IPS-20b (cell line): ENCODE measurements around the gene SUGT1.

Source experiments
- H3K27ac ChIP-seq: one replicate; pipeline ENCODE4 v1.5.1; 2013; ENCODE audit warnings: low read length
- H3K27me3 ChIP-seq: 2 replicates; pipeline ENCODE4 v1.6.1; 2013; ENCODE audit warnings: mild to moderate bottlenecking, low read length, inconsistent platforms; ENCODE audit not compliant: insufficient read depth
- H3K36me3 ChIP-seq: 2 replicates; pipeline ENCODE4 v1.6.1; 2013; ENCODE audit warnings: low read depth, mild to moderate bottlenecking, inconsistent platforms, low read length, moderate library complexity; ENCODE audit not compliant: insufficient read depth
- H3K4me1 ChIP-seq: 2 replicates; pipeline ENCODE4 v1.6.1; 2013; ENCODE audit warnings: mild to moderate bottlenecking, control low read depth, inconsistent platforms, low read length, moderate library complexity; ENCODE audit not compliant: insufficient read depth
- H3K4me3 ChIP-seq: 2 replicates; pipeline ENCODE4 v1.5.1; 2013; ENCODE audit warnings: mild to moderate bottlenecking, low read length, inconsistent platforms
- H3K9ac ChIP-seq: 2 replicates; pipeline ENCODE4 v1.6.1; 2013; ENCODE audit warnings: low read depth, mild to moderate bottlenecking, inconsistent platforms, low read length, moderate library complexity
- H3K9me3 ChIP-seq: 2 replicates; pipeline ENCODE4 v1.6.1; 2013; ENCODE audit warnings: mild to moderate bottlenecking, low read depth, low read length, inconsistent platforms; ENCODE audit not compliant: insufficient read depth

SUGT1 gene

DNA sequence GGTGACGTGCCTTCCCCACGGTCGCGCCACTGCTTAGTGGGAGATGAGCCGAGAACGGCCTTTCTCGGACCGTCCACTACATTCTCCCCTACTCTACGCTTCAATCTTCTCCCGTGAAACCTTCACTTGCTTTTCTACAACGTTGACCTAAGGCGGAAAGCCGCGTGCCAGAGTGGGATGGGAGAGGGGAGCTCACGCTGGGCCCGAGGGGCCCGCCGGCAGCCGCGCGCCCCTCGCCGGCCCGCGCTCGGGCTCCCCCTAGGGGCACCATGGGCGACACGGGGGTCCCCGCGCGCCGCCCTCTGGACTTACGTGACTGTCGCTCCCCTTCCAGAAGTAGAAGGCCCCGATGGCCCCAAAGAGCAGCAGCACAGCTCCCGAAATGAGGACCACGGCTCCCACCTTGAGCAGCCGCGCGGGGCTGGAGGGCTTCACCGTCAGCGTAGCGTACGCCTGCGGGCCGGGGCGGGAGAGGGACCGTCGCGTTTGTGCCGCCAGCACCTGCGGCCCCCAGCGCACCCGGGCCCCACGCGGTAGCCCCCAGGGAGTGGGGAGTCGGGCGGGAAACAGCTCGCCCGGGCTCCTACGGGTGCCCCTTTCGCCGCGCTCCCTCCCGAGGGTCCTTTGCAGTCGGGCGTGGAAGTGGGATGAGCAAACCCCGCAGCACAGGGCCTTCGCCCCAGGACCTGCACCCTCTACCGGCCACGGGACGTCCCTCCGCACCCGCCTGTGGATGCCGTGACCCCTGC is 86.3 kb downstream of the SUGT1 start:
- Histone ChIP-seq H3K27ac (peak overlapping the region; percentile 22), H3K9me3 (no peaks in the 10 kb centered on the region), H3K4me3 (peak overlapping the region; percentile 86), H3K4me1 (peaks cover 32% of the 10 kb centered on the region; the same call in 1 of the 2 replicates), H3K9ac (peak overlapping the region; percentile 83), H3K27me3 (peaks cover 22% of the 10 kb centered on the region), H3K36me3 (peaks cover 9% of the 10 kb centered on the region; the same call in 1 of the 2 replicates)

DNA sequence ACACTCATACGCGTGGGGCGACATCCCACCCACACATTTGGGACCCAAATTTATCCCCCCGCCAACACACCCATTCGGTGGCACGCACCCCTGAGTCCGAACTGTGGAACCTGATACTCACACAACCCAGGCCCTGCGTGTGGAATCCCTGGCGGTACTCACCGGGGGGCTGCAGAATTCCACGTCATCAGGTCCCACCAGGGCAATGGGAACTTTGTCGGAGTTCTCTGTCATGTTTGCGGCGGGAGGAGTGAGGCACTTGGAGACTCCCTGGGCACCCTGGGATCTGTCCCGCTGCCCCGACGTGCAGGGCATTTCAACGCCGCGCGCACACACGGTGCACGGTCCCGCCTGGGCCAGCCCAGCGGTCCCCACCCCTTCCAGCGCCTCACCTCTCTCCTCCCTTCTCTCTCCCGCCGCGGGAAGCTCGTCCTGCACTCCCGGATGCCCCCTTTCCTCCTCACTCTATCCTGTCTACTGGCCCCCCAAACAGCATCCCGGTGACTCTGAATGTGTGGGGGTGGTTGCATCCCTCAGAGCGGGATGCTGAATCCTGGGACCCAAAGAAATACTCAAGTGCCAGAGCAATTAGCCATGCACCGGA is 86.9 kb downstream of the SUGT1 start, which contains the start of gene CNMD:
Gene CNMD, minus strand, starts transcription at position 353 of the 604 bp plus-strand sequence. Its CDS starts 119 bp downstream, at position 234.
- Histone ChIP-seq H3K4me1 (peaks cover 32% of the 10 kb centered on the region; the same call in 1 of the 2 replicates), H3K9ac (peak within 1 kb of the TSS; percentile 83), H3K27ac (peak within 1 kb of the TSS; percentile 22), H3K27me3 (peaks cover 22% of the 10 kb centered on the region), H3K36me3 (peaks cover 5% of the 10 kb centered on the region; the same call in 1 of the 2 replicates), H3K4me3 (peak within 1 kb of the TSS; percentile 86), H3K9me3 (no peaks in the 10 kb centered on the region)

GRCh38 chr13:52743569-52743968 is 90.9 kb downstream of the SUGT1 start:
- Histone ChIP-seq H3K4me3 (no peak overlapping the region), H3K9me3 (no peaks in the 10 kb centered on the region), H3K27me3 (peaks cover 22% of the 10 kb centered on the region), H3K4me1 (peaks cover 12% of the 10 kb centered on the region; the same call in 1 of the 2 replicates), H3K9ac (no peak overlapping the region), H3K36me3 (no peaks in the 10 kb centered on the region), H3K27ac (no peak overlapping the region)

DNA sequence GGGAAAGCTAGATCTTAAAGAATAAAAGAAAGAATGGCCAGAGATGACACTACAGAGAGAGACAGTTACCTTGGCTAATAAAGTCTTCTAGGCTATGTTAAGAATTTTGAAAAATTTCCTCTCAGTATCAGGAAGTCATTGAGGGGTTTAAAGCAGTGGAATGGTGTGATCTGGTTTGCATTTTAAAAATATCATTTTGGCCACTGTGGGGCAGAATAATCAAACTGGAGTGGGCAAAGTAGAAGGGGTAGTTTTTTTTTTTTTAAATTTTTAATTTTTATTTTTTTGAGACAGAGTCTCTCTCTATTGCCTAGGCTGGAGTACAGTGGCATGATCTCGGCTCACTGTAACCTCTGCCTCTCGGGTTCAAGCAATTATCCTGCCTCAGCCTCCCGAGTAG is 91.4 kb downstream of the SUGT1 start:
- Histone ChIP-seq H3K4me3 (no peak overlapping the region), H3K9ac (no peak overlapping the region), H3K36me3 (no peaks in the 10 kb centered on the region), H3K9me3 (no peaks in the 10 kb centered on the region), H3K4me1 (peaks cover 12% of the 10 kb centered on the region; the same call in 1 of the 2 replicates), H3K27me3 (peaks cover 22% of the 10 kb centered on the region), H3K27ac (no peak overlapping the region)

GRCh38 chr13:52744842-52745375 is 92.3 kb downstream of the SUGT1 start:
- Histone ChIP-seq H3K36me3 (no peaks in the 10 kb centered on the region), H3K9me3 (no peaks in the 10 kb centered on the region)

DNA sequence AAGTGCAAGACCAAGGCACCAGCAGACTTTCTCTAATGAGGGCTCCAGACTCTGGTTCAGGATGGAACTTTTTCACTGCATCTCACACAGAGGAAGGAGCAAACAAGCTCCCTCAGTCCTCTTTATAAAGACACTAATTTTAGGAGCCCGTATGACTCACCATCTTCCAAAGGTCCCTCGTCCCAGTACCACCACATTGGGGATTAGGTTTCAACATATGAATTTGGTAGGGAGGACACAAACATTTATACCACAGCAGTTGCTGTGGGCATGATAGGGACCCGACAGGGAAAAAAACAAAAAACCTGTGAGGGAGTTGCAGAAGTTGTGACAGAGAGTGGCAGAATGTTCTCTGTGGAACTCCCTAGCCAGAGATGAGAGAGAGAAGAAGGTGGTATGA is 93.5 kb downstream of the SUGT1 start:
- Histone ChIP-seq H3K27ac (no peak overlapping the region), H3K27me3 (peaks cover under 1% of the 10 kb centered on the region; the same call in 1 of the 2 replicates), H3K4me3 (no peak overlapping the region), H3K9me3 (no peaks in the 10 kb centered on the region), H3K9ac (no peak overlapping the region), H3K36me3 (no peaks in the 10 kb centered on the region), H3K4me1 (no peaks in the 10 kb centered on the region; the same call in 1 of the 2 replicates)

More at GRCh38 chr13:52744842-52745375, 92.3 kb downstream of the SUGT1 start:
- H3K27ac ChIP-seq: no peak overlapping the region
- H3K4me1 ChIP-seq: peaks cover 11% of the 10 kb centered on the region; the same call in 1 of the 2 replicates
- no peak overlapping the region for H3K4me3 ChIP-seq
- H3K27me3 ChIP-seq: peaks cover 13% of the 10 kb centered on the region; the same call in 1 of the 2 replicates
- H3K9ac ChIP-seq: no peak overlapping the region

DNA sequence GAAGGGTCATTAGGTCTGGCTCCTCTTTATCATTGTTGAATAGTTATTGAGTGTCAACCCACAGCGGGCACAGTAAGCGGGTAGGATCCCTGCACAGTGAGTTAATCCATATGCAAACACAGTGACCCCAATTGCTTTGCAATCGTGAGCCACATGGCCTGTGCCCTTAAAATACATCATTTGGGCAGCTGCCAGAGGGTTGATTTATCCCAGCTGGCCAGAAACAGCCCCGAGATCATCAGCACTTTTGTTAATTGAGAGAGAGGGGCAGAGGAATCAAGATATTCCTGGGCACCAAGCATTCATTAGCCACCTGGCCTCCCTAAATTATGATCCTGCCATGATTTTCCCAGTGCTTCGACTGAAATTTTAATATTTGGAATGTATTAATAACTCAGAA is 96.8 kb downstream of the SUGT1 start:
- Histone ChIP-seq H3K4me3 (no peak overlapping the region), H3K27me3 (no peaks in the 10 kb centered on the region), H3K9ac (no peak overlapping the region), H3K36me3 (no peaks in the 10 kb centered on the region), H3K9me3 (no peaks in the 10 kb centered on the region), H3K27ac (no peak overlapping the region), H3K4me1 (no peaks in the 10 kb centered on the region; the same call in 1 of the 2 replicates)
